K562 (cell line): Measurements from ENCODE around the gene VPS18. TPM values are rescaled to one million over a fixed set of nuclear protein-coding genes. Genes with fewer than 3 reads are reported as not detected.

Experiments used
- BDP1 ChIP-seq: IDR thresholded peaks from 3 replicates; pipeline ENCODE4 v1.6.1; 2011; ENCODE audit not compliant: insufficient read length, insufficient read depth
- ELF1 ChIP-seq: fragments of 200-800 bp; sonication (Bioruptor generic); IDR thresholded peaks from 2 replicates; pipeline ENCODE4 v1.6.1; 2016; ENCODE audit warnings: missing genetic modification characterization, missing compliant biosample characterization
- EP400 ChIP-seq: fragments of 450-650 bp; IDR thresholded peaks from 2 replicates; pipeline ENCODE4 v1.6.1; 2017; ENCODE audit warnings: antibody characterized with exemption, mild to moderate bottlenecking, moderate library complexity
- EWSR1 ChIP-seq: fragments of 450-650 bp; IDR thresholded peaks from 2 replicates; pipeline ENCODE4 v1.6.1; 2018; ENCODE audit warnings: borderline replicate concordance, mild to moderate bottlenecking, low read depth, moderate library complexity; ENCODE audit not compliant: partially characterized antibody
- HNRNPK ChIP-seq: fragments of 200-400 bp; formaldehyde crosslinking; IDR thresholded peaks from one replicate; pipeline ENCODE4 v1.6.1; 2018; ENCODE audit warnings: mild to moderate bottlenecking, low read depth, low read length; ENCODE audit not compliant: poor library complexity, severe bottlenecking
- HNRNPLL ChIP-seq: fragments of 200-400 bp; formaldehyde crosslinking; IDR thresholded peaks from 2 replicates; pipeline ENCODE4 v1.6.1; 2017; ENCODE audit warnings: low read length, low read depth, mild to moderate bottlenecking; ENCODE audit not compliant: poor library complexity, severe bottlenecking
- MBD2 ChIP-seq: sonication (generic); IDR thresholded peaks from 2 replicates; pipeline ENCODE4 v1.6.1; 2016; ENCODE audit warnings: low read depth, borderline replicate concordance
- PHF21A ChIP-seq: fragments of 450-650 bp; IDR thresholded peaks from 2 replicates; pipeline ENCODE4 v1.6.1; 2017; ENCODE audit warnings: low read depth, borderline replicate concordance
- POLR2A ChIP-seq: fragments of 450-650 bp; conservative IDR thresholded peaks from 2 replicates; pipeline ENCODE4 v1.6.1; 2016
- PTRF ChIP-seq: fragments of 450-650 bp; IDR thresholded peaks from 2 replicates; pipeline ENCODE4 v1.6.1; 2016; ENCODE audit warnings: mild to moderate bottlenecking, missing genetic modification characterization, missing compliant biosample characterization
- RAD51 ChIP-seq: fragments of 450-650 bp; IDR thresholded peaks from 2 replicates; pipeline ENCODE4 v1.7.1; 2016; ENCODE audit warnings: low read depth, mild to moderate bottlenecking, borderline replicate concordance
- RCOR1 ChIP-seq, 2 experiments: IDR thresholded peaks; 2 replicates each; pipeline ENCODE4 v1.6.1; 2012; ENCODE audit warnings: low read depth in 2 of 2, low read length in 2 of 2, borderline replicate concordance in 1 of 2, improper control_type of control experiment in 1 of 2
- ZNF282 ChIP-seq: sonication (generic); formaldehyde crosslinking; IDR thresholded peaks from 2 replicates; pipeline ENCODE4 v1.8.1; 2023; ENCODE audit warnings: missing genetic modification reagents
- polyA plus RNA-seq, 8 experiments: library from polyadenylated mRNA; depleted of rRNA in 4 of 8; stranded (reverse) in 5 of 8; unstranded in 3 of 8; fragments of >200 nt; fragmentation: Nextera tagmentation in 2 of 8; fragmentation: Illumina TruSeq in 1 of 8; extraction: Ambion mirVana in 2 of 8; extraction: Trizol in 1 of 8; gene quantifications; 2 replicates each; pipeline versions ENCODE4 v1.2.1 to v1.2.3, GENCODE V29; 2011 to 2014; ENCODE audit warnings: inconsistent platforms in 1 of 8, missing spikeins in 1 of 8
- total RNA-seq, 7 experiments: library from RNA; depleted of rRNA in 6 of 7; stranded (reverse); fragments of >200 nt in 6 of 7; fragmentation: Illumina TruSeq in 2 of 7; extraction: Trizol in 2 of 7; gene quantifications; 2 replicates each; pipeline versions ENCODE4 v1.2.1 to v1.2.3, GENCODE V29; 2011 to 2021; ENCODE audit warnings: low replicate concordance in 1 of 7
- TF ChIP-seq, protein P1 (sequence below), 2 experiments: fragments of 450-650 bp; formaldehyde crosslinking in 1 of 2; IDR thresholded peaks; 2 replicates each; pipeline versions ENCODE4 v1.4.0 to v1.6.1; 2014 to 2020; ENCODE audit warnings: mild to moderate bottlenecking in 2 of 2, borderline replicate concordance in 1 of 2, low read depth in 1 of 2
- TF ChIP-seq, protein P2 (sequence below), 2 experiments: fragments of 200-800 bp in 1 of 2; sonication (Bioruptor generic) in 1 of 2; sonication (generic) in 1 of 2; formaldehyde crosslinking in 1 of 2; IDR thresholded peaks in 1 of 2; conservative IDR thresholded peaks in 1 of 2; 2 replicates each; pipeline versions ENCODE4 v1.5.0 to v1.6.1; 2016 to 2020; ENCODE audit warnings: missing compliant biosample characterization in 1 of 2, missing genetic modification characterization in 1 of 2, missing genetic modification reagents in 1 of 2

Gene VPS18
- total and polyA plus RNA-seq, 9 of the 15 experiments (the other 6 are each of a cell fraction or from before 2014, with no cell fraction given): 0.73 to 19.9 (median 8.5) TPM

DNA sequence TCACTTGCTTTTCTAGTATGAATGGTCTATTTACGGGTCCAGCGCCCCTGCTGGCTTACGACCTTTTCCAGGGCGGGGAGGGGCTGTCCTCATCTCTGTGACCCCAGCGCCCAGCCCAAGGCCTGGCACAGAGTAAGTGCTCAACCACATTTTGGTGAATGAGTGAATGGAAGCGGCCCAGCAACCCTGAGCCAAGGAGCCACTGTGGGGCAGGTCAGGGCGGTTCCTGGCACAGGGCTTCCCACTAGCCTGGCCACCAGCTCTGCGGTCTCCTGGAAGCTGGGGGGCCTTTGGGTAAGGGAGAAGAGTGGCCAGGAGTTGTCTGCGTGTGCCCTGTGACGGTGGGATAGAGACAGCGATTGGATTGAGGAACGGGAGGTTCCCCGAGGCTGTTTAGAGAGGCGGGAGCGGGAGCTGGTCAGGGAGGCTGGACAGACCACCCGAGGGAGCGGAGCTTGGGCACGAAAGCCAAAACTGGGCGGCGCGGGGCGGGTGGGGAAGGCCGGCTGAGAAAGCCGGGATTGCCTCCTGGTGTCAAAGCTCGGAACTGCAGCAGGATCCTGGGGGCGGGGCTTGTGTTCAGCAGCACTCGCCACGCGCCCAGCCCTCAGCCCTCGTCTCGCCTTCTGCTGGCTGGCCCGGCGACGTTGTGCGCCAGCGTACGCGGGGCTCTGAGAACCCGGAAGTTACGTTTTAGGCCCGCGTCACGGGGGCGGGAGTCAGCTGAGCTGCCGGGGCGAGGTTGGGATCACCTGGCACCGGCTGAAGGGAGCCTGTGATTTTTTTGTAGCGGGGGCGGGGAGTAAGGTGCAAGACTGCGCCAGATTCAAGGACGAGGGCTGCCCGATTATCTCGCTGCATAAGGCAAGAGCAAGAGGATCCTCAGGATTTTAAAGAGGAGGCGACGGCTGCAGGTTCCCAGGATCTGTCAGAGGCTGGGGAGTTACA, at the start of gene VPS18 (continued):
- TF ChIP-seq RCOR1 (IDR thresholded peaks at IDR 0.05; ENCODE audit: borderline replicate concordance in 1 of 2, low read depth in 2 of 2, low read length in 2 of 2) (peak in 1 of 2 experiments; percentile 85; a peak in 2 of 4 replicates), PHF21A (peak; percentile 85), EWSR1 (no peak), HNRNPLL (peak; percentile 51), POLR2A (peak; percentile 64), HNRNPK (no peak), BDP1 (no peak), ELF1 (tag) (peak; percentile 92), ZNF282 (CRISPR knock-in tag) (0 out of 2 replicates have a peak, but pooled peaks have one; percentile 34), PTRF (tag) (no peak), EP400 (peak; percentile 82), MBD2 (0 out of 2 replicates have a peak, but pooled peaks have one; percentile 42), RAD51 (peak; percentile 84)
- TF ChIP-seq, protein P1, sequence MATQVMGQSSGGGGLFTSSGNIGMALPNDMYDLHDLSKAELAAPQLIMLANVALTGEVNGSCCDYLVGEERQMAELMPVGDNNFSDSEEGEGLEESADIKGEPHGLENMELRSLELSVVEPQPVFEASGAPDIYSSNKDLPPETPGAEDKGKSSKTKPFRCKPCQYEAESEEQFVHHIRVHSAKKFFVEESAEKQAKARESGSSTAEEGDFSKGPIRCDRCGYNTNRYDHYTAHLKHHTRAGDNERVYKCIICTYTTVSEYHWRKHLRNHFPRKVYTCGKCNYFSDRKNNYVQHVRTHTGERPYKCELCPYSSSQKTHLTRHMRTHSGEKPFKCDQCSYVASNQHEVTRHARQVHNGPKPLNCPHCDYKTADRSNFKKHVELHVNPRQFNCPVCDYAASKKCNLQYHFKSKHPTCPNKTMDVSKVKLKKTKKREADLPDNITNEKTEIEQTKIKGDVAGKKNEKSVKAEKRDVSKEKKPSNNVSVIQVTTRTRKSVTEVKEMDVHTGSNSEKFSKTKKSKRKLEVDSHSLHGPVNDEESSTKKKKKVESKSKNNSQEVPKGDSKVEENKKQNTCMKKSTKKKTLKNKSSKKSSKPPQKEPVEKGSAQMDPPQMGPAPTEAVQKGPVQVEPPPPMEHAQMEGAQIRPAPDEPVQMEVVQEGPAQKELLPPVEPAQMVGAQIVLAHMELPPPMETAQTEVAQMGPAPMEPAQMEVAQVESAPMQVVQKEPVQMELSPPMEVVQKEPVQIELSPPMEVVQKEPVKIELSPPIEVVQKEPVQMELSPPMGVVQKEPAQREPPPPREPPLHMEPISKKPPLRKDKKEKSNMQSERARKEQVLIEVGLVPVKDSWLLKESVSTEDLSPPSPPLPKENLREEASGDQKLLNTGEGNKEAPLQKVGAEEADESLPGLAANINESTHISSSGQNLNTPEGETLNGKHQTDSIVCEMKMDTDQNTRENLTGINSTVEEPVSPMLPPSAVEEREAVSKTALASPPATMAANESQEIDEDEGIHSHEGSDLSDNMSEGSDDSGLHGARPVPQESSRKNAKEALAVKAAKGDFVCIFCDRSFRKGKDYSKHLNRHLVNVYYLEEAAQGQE (IDR thresholded peaks at IDR 0.05; ENCODE audit: borderline replicate concordance): peak; percentile 89
- TF ChIP-seq, protein P1 (CRISPR knock-in tag; IDR thresholded peaks at IDR 0.05; ENCODE audit: low read depth): no peak
- TF ChIP-seq, protein P2, sequence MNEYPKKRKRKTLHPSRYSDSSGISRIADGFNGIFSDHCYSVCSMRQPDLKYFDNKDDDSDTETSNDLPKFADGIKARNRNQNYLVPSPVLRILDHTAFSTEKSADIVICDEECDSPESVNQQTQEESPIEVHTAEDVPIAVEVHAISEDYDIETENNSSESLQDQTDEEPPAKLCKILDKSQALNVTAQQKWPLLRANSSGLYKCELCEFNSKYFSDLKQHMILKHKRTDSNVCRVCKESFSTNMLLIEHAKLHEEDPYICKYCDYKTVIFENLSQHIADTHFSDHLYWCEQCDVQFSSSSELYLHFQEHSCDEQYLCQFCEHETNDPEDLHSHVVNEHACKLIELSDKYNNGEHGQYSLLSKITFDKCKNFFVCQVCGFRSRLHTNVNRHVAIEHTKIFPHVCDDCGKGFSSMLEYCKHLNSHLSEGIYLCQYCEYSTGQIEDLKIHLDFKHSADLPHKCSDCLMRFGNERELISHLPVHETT (CRISPR knock-in tag; conservative IDR thresholded peaks at IDR 0.05 in 1 of 2, IDR thresholded peaks at IDR 0.05 in 1 of 2): peak in 1 of 2 experiments; percentile 60; a peak in 1 of 4 replicates
